H9 (cell line): ENCODE results near the gene C1orf94. TPM values are rescaled to one million over a fixed set of nuclear protein-coding genes. Genes with fewer than 3 reads are reported as not detected.
A peak's percentile ranks its signal among the peaks of the same experiment; 100 is the strongest.

Experiments
- DNase-seq: peaks from one replicate; pipeline ENCODE4 v3.0.0-alpha.2; 2017
- H2AFZ ChIP-seq: one replicate; pipeline ENCODE4 v1.6.1; 2013; ENCODE audit warnings: mild to moderate bottlenecking, low read length, control low read depth, moderate library complexity
- H2AK5ac ChIP-seq: 2 replicates; pipeline ENCODE4 v1.6.1; 2013; ENCODE audit warnings: low read length, control low read depth, mixed read lengths; ENCODE audit not compliant: insufficient read length
- H2BK120ac ChIP-seq: one replicate; pipeline ENCODE4 v1.6.1; 2013; ENCODE audit warnings: low read depth, mild to moderate bottlenecking, low read length, control low read depth, inconsistent platforms; ENCODE audit not compliant: poor library complexity, severe bottlenecking
- H2BK12ac ChIP-seq: 2 replicates; pipeline ENCODE4 v1.6.1; 2013; ENCODE audit warnings: low read length, control low read depth, mixed read lengths, low read depth; ENCODE audit not compliant: insufficient read length
- H2BK15ac ChIP-seq: 2 replicates; pipeline ENCODE4 v1.6.1; 2013; ENCODE audit warnings: low read depth, low read length, control low read depth
- H2BK20ac ChIP-seq: one replicate; pipeline ENCODE4 v1.6.1; 2013; ENCODE audit warnings: low read depth, mild to moderate bottlenecking, low read length, control low read depth, inconsistent platforms; ENCODE audit not compliant: poor library complexity, severe bottlenecking
- H2BK5ac ChIP-seq: 2 replicates; pipeline ENCODE4 v1.6.1; 2013; ENCODE audit warnings: low read length, control low read depth, mixed read lengths; ENCODE audit not compliant: insufficient read length
- H3K14ac ChIP-seq: 2 replicates; pipeline ENCODE4 v1.6.1; 2013; ENCODE audit warnings: low read length, control low read depth; ENCODE audit not compliant: insufficient read depth
- H3K18ac ChIP-seq: 2 replicates; pipeline ENCODE4 v1.6.1; 2013; ENCODE audit warnings: low read depth, mild to moderate bottlenecking, mixed read lengths, low read length, control low read depth; ENCODE audit not compliant: insufficient read length
- H3K23ac ChIP-seq: 2 replicates; pipeline ENCODE4 v1.6.1; 2013; ENCODE audit warnings: low read length, control low read depth, mixed read lengths, low read depth; ENCODE audit not compliant: insufficient read length
- H3K23me2 ChIP-seq: 2 replicates; pipeline ENCODE4 v1.6.1; 2013; ENCODE audit warnings: low read depth, mild to moderate bottlenecking, mixed read lengths, low read length, control low read depth; ENCODE audit not compliant: insufficient read length, poor library complexity, severe bottlenecking
- H3K27ac ChIP-seq: 2 replicates; pipeline ENCODE4 v1.5.1; 2013; ENCODE audit warnings: low read length, control low read depth, mixed read lengths, low read depth; ENCODE audit not compliant: insufficient read length
- H3K27me3 ChIP-seq: 2 replicates; pipeline ENCODE4 v1.6.1; 2013; ENCODE audit warnings: low read length, control low read depth, inconsistent platforms; ENCODE audit not compliant: insufficient read depth
- H3K4ac ChIP-seq: 2 replicates; pipeline ENCODE4 v1.6.1; 2013; ENCODE audit warnings: low read depth, mild to moderate bottlenecking, control low read depth, inconsistent platforms, low read length, moderate library complexity
- H3K4me1 ChIP-seq: 2 replicates; pipeline ENCODE4 v1.6.1; 2013; ENCODE audit warnings: low read length, control low read depth, inconsistent platforms; ENCODE audit not compliant: insufficient read depth
- H3K4me2 ChIP-seq: 2 replicates; pipeline ENCODE4 v1.6.1; 2013; ENCODE audit warnings: low read length, control low read depth, mixed read lengths; ENCODE audit not compliant: insufficient read length, insufficient read depth
- H3K56ac ChIP-seq: 2 replicates; pipeline ENCODE4 v1.6.1; 2013; ENCODE audit warnings: low read depth, mild to moderate bottlenecking, mixed read lengths, low read length, control low read depth; ENCODE audit not compliant: insufficient read length
- H3K79me1 ChIP-seq: 2 replicates; pipeline ENCODE4 v1.6.1; 2013; ENCODE audit warnings: low read depth, mild to moderate bottlenecking, moderate library complexity, low read length, control low read depth, inconsistent platforms; ENCODE audit not compliant: insufficient read depth, poor library complexity, severe bottlenecking
- H3K79me2 ChIP-seq: 2 replicates; pipeline ENCODE4 v1.6.1; 2013; ENCODE audit warnings: low read length, control low read depth, inconsistent platforms; ENCODE audit not compliant: insufficient read depth
- H3K9ac ChIP-seq: 2 replicates; pipeline ENCODE4 v1.6.1; 2013; ENCODE audit warnings: low read length, control low read depth, mixed read lengths; ENCODE audit not compliant: insufficient read length; ENCODE audit errors: extremely low read depth
- H3K9me3 ChIP-seq: one replicate; pipeline ENCODE4 v1.6.1; 2013; ENCODE audit warnings: low read depth, low read length, inconsistent platforms; ENCODE audit not compliant: control insufficient read depth
- H3T11ph ChIP-seq: one replicate; pipeline ENCODE4 v1.6.1; 2013; ENCODE audit warnings: mild to moderate bottlenecking, low read length, control low read depth, inconsistent platforms
- H4K20me1 ChIP-seq: one replicate; pipeline ENCODE4 v1.6.1; 2013; ENCODE audit not compliant: control insufficient read depth, insufficient read length, insufficient read depth
- H4K5ac ChIP-seq: 2 replicates; pipeline ENCODE4 v1.6.1; 2013; ENCODE audit warnings: low read depth, mild to moderate bottlenecking, mixed read lengths, low read length, control low read depth; ENCODE audit not compliant: insufficient read length
- H4K8ac ChIP-seq: replicated peaks from 2 replicates; pipeline ENCODE4 v1.6.1; 2013; ENCODE audit warnings: low read length, control low read depth, mixed read lengths, low read depth; ENCODE audit not compliant: insufficient read length
- H4K91ac ChIP-seq: 2 replicates; pipeline ENCODE4 v1.6.1; 2013; ENCODE audit warnings: low read depth, mild to moderate bottlenecking, moderate library complexity, mixed read lengths, low read length, control low read depth; ENCODE audit not compliant: insufficient read length
- H3K27ac Mint-ChIP-seq, 3 experiments: 2 replicates in 2 of 3; 3 replicates in 1 of 3; pipeline ENCODE4 v1.8.0; 2020 to 2021; ENCODE audit warnings: mixed read lengths in 3 of 3, mild to moderate bottlenecking in 1 of 3, moderate library complexity in 1 of 3
- H3K27me3 Mint-ChIP-seq: 2 replicates; pipeline ENCODE4 v1.8.0; 2021; ENCODE audit warnings: low read depth, mild to moderate bottlenecking, moderate library complexity, mixed read lengths
- H3K36me3 Mint-ChIP-seq, 3 experiments: 2 replicates in 2 of 3; 3 replicates in 1 of 3; pipeline ENCODE4 v1.8.0; 2020 to 2021; ENCODE audit warnings: low read depth in 3 of 3, mixed read lengths in 3 of 3; ENCODE audit not compliant: insufficient read depth in 1 of 3
- H3K4me1 Mint-ChIP-seq, 2 experiments: 2 replicates each; pipeline ENCODE4 v1.8.0; 2020; ENCODE audit warnings: mixed read lengths in 2 of 2
- H3K4me3 Mint-ChIP-seq, 2 experiments: 2 replicates in 1 of 2; 3 replicates in 1 of 2; pipeline ENCODE4 v1.8.0; 2020 to 2021; ENCODE audit warnings: mild to moderate bottlenecking in 2 of 2, mixed read lengths in 2 of 2, moderate library complexity in 1 of 2
- H3K9me3 Mint-ChIP-seq, 2 experiments: 2 replicates in 1 of 2; 3 replicates in 1 of 2; pipeline ENCODE4 v1.8.0; 2020; ENCODE audit warnings: mild to moderate bottlenecking in 2 of 2, mixed read lengths in 2 of 2, moderate library complexity in 1 of 2
- WGBS: extraction: QIAGEN DNeasy Blood & Tissue Kit; methylation state at CpG from one replicate; pipeline ENCODE4 v1.1.7; 2013; ENCODE audit warnings: missing lambda C conversion rate, low lambda C conversion rate, mixed read lengths; ENCODE audit not compliant: insufficient read length; ENCODE audit errors: extremely low coverage; 5-methylcytosine and 5-hydroxymethylcytosine counted together
- long read RNA-seq: library from polyadenylated mRNA; unstranded; transcript quantifications from one replicate; pipeline ENCODE4 v2.0.0, GENCODE V29; 2020
- total RNA-seq: library from RNA; stranded (reverse); gene quantifications from 2 replicates; pipeline ENCODE4 v1.2.1, GENCODE V29; 2021
- TF ChIP-seq, protein P1 (sequence below): fragments of 200-600 bp; sonication (generic); conservative IDR thresholded peaks from 3 replicates; pipeline ENCODE4 v1.8.0; 2021; ENCODE audit warnings: antibody characterized with exemption, mild to moderate bottlenecking

The C1orf94 gene, protein sequence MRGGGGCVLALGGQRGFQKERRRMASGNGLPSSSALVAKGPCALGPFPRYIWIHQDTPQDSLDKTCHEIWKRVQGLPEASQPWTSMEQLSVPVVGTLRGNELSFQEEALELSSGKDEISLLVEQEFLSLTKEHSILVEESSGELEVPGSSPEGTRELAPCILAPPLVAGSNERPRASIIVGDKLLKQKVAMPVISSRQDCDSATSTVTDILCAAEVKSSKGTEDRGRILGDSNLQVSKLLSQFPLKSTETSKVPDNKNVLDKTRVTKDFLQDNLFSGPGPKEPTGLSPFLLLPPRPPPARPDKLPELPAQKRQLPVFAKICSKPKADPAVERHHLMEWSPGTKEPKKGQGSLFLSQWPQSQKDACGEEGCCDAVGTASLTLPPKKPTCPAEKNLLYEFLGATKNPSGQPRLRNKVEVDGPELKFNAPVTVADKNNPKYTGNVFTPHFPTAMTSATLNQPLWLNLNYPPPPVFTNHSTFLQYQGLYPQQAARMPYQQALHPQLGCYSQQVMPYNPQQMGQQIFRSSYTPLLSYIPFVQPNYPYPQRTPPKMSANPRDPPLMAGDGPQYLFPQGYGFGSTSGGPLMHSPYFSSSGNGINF
- total RNA-seq = 0.98 and 1.9 TPM in 2 replicates
- long read RNA-seq, transcript C1orf94-201 (7 exons, 2,136 nt) = major isoform, 6 of 12 reads
- long read RNA-seq, partial matches to known transcripts = 0 of 12 reads
- long read RNA-seq, other reads (novel, unspliced or antisense) = 6 of 12 reads

GRCh38 chr1:34176830-34177603 is at the start of gene C1orf94:
TSS of gene C1orf94 (plus strand) at chr1:34176907. CDS start at chr1:34177790, 883 bp downstream.
- H2BK5ac ChIP-seq = no peak within 1 kb of the TSS
- H3K56ac ChIP-seq = no peak within 1 kb of the TSS
- no peaks in the 10 kb centered on the region for H3K36me3 Mint-ChIP-seq
- no peak within 1 kb of the TSS for H4K8ac ChIP-seq
- peaks cover 12% of the 10 kb centered on the region for H3K27me3 Mint-ChIP-seq
- no peaks in the 10 kb centered on the region for H3K23me2 ChIP-seq
- no peak within 1 kb of the TSS for H4K91ac ChIP-seq
- TF ChIP-seq, protein P1, sequence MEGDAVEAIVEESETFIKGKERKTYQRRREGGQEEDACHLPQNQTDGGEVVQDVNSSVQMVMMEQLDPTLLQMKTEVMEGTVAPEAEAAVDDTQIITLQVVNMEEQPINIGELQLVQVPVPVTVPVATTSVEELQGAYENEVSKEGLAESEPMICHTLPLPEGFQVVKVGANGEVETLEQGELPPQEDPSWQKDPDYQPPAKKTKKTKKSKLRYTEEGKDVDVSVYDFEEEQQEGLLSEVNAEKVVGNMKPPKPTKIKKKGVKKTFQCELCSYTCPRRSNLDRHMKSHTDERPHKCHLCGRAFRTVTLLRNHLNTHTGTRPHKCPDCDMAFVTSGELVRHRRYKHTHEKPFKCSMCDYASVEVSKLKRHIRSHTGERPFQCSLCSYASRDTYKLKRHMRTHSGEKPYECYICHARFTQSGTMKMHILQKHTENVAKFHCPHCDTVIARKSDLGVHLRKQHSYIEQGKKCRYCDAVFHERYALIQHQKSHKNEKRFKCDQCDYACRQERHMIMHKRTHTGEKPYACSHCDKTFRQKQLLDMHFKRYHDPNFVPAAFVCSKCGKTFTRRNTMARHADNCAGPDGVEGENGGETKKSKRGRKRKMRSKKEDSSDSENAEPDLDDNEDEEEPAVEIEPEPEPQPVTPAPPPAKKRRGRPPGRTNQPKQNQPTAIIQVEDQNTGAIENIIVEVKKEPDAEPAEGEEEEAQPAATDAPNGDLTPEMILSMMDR = peak; percentile 26; the same call in 2 of the 3 replicates
- no peaks in the 10 kb centered on the region for H3K79me1 ChIP-seq
- no peak within 1 kb of the TSS; a peak in 1 of 5 replicates for H3K4me3 Mint-ChIP-seq
- H2BK15ac ChIP-seq = no peak within 1 kb of the TSS; the same call in 1 of the 2 replicates
- no peaks in the 10 kb centered on the region for H3K9me3 ChIP-seq
- H3K79me2 ChIP-seq = no peaks in the 10 kb centered on the region
- no peak within 1 kb of the TSS; the same call in 1 of the 2 replicates for H3K14ac ChIP-seq
- H3K23ac ChIP-seq = no peak within 1 kb of the TSS
- H2BK20ac ChIP-seq = no peak within 1 kb of the TSS
- DNase-seq = peak; percentile 59
- no peak within 1 kb of the TSS for H2BK120ac ChIP-seq
- no peak within 1 kb of the TSS for H3K9ac ChIP-seq
- no peak within 1 kb of the TSS for H2BK12ac ChIP-seq
- H3T11ph ChIP-seq = no peak within 1 kb of the TSS
- H3K27me3 ChIP-seq = no peaks in the 10 kb centered on the region
- H3K27ac ChIP-seq = no peak within 1 kb of the TSS
- no peak within 1 kb of the TSS for H2AFZ ChIP-seq
- H3K4me1 ChIP-seq = peaks cover 8% of the 10 kb centered on the region; the same call in 1 of the 2 replicates
- peaks cover 40 to 47% of the 10 kb centered on the region in 2 experiments for H3K4me1 Mint-ChIP-seq
- no peak within 1 kb of the TSS for H3K27ac Mint-ChIP-seq
- no peaks in the 10 kb centered on the region for H4K20me1 ChIP-seq
- H4K5ac ChIP-seq = no peak within 1 kb of the TSS
- no peak within 1 kb of the TSS for H3K18ac ChIP-seq
- no peak within 1 kb of the TSS for H2AK5ac ChIP-seq
- no peaks in the 10 kb centered on the region for H3K9me3 Mint-ChIP-seq
- peak within 1 kb of the TSS; percentile 37 for H3K4me2 ChIP-seq
- no CpG with 5 or more reads among the region's 58 CpGs for WGBS
- no peak within 1 kb of the TSS for H3K4ac ChIP-seq
